Hematopoietic multipotent progenitor cell treated with erythropoietin and hydrocortisone succinate and interleukin-3 and kit ligand, for 4 days (in vitro differentiated cells): ENCODE data around the gene RAPGEF1.
"Not testable (repeated sequence)": the region's sequence is repeated elsewhere in the genome, so short reads cannot be mapped to it uniquely, and the experiment has no call there.

Experiments used
- DNase-seq: peaks from one replicate; pipeline ENCODE4 v3.0.0-alpha.2; 2015

RAPGEF1 gene

GRCh38 chr9:131666029-131666428 lies 73.8 kb downstream of the RAPGEF1 start:
- DNase-seq: no peak

GRCh38 chr9:131663288-131663687 lies 76.6 kb downstream of the RAPGEF1 start:
- no peak for DNase-seq

DNA sequence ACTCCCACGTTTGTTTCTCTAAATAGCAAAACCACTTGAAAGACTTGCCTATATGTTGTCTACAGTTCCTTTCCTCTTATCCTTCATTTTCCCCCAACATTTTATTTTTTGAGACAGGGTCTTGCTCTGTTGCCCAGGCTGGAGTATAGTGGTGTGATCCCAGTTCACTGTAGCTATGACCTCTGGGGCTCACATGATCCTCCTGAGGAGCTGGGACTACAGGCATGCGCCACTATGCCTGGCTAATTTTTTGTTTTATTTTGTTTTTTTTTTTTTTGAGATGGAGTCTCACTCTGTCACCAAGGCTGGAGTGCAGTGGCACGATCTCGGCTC lies 77.6 kb downstream of the RAPGEF1 start:
- DNase-seq: not testable (repeated sequence)

- DNase-seq: peak; percentile 33
These were observed 78.1 kb downstream of the RAPGEF1 start for GRCh38 chr9:131661568-131662288.

DNA sequence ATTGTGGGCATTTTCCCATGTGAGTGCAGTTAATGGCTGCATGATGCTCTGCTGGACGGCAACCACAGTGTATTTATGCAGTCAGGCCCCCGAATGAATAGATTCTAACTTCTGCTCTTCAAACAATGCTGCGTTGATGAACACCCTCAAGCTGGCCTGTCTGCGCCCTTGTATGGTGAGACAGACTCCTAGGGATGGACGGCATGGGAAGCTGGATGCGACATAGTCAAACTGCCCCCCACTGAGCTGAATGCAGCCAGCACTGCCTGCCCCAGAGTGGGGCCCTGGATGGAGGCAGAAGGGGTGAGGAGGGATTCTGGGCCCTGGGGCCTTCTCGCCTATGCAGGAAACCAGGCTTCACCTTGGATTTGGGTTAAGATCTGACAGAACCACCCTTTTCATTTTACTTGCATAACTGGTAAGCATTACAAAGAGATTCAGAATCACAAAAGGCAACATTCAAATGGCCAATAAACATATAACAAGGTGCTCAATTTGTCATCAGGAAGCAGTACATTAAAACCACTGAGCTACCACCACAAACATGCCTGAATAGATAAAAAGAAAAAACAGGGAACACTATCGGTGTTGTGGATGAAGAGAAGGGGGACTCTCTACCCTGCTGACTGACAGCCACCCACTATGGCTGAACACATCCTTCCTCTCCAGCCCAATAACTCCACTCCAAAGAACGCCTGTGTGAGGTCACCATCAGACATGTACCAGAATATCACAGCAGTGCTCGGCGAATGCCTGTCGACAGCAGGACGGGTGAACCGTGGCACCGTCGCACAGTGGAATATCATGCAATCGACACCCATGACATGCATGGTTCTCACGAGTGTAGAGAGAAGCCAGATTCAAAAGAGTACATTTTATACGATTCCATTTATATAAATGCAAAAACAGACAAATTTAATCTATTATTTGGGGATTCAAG lies 79.1 kb downstream of the RAPGEF1 start:
- DNase-seq: no peak

- no peak for DNase-seq
These were observed 81.3 kb downstream of the RAPGEF1 start for GRCh38 chr9:131658377-131659129.

GRCh38 chr9:131657940-131658339 lies 81.9 kb downstream of the RAPGEF1 start:
- no peak for DNase-seq

GRCh38 chr9:131657456-131657855 lies 82.4 kb downstream of the RAPGEF1 start:
- DNase-seq: no peak

- no peak for DNase-seq
These were observed 82.9 kb downstream of the RAPGEF1 start for GRCh38 chr9:131657037-131657377.

- DNase-seq: peak; percentile 98
These were observed 83.4 kb downstream of the RAPGEF1 start for GRCh38 chr9:131656356-131657036.

GRCh38 chr9:131654369-131654768 lies 85.5 kb downstream of the RAPGEF1 start:
- DNase-seq: not testable (repeated sequence)

GRCh38 chr9:131651599-131651998 lies 88.3 kb downstream of the RAPGEF1 start:
- DNase-seq: peak; percentile 39

GRCh38 chr9:131651160-131651559 lies 88.7 kb downstream of the RAPGEF1 start:
- no peak for DNase-seq

DNA sequence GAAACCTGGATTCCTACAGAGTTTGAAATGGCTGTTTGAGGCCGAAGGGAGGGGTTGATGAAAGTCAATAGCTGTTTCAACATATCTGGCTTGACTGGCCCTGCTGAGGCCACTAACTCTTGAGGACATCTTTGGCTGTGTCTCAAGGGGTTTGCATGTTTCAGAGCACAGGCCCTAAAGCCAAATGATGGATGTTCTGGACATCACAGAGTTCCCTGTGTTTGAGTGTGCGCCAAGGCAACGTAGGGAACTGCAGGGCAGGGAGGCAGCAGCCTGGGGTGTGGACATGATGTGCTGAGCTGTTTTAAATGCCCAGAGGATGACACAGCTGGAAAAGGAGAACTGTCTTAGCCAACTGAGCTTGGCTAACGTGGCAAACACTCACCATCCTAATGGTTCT lies 89.6 kb downstream of the RAPGEF1 start:
- DNase-seq: no peak

- no peak for DNase-seq
These were observed 90.2 kb downstream of the RAPGEF1 start for GRCh38 chr9:131649646-131650045.

- no peak for DNase-seq
These were observed 94.6 kb downstream of the RAPGEF1 start for GRCh38 chr9:131645078-131645776.

DNA sequence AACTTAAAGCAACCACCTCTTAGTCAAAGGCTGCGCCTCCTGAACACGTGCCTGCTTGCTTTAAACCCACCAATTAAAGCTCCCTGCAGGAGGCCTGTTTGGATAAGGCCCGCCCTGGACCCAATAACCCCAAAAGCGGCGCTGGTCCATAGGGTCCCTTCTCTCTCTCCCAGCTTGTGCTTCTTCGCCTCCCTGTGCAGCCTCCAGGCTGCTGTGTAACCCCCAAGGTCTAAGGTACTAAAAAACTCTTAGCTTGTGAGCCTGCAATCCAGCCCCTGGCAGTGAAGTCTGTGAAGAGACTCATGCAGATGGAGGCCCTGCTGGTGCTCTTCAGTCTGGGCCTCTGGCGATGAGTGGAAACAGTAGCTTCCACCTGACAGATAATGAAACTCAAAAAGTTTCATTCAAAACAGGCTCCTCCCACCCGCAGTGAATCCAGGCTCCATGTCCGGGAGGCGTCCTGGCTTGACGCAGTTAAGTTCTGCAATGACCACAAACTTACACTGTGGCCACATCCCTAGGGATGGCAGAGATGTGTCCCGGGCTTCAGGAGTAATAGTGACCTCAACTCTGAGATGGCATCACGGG lies 97.3 kb downstream of the RAPGEF1 start:
- no peak for DNase-seq

DNA sequence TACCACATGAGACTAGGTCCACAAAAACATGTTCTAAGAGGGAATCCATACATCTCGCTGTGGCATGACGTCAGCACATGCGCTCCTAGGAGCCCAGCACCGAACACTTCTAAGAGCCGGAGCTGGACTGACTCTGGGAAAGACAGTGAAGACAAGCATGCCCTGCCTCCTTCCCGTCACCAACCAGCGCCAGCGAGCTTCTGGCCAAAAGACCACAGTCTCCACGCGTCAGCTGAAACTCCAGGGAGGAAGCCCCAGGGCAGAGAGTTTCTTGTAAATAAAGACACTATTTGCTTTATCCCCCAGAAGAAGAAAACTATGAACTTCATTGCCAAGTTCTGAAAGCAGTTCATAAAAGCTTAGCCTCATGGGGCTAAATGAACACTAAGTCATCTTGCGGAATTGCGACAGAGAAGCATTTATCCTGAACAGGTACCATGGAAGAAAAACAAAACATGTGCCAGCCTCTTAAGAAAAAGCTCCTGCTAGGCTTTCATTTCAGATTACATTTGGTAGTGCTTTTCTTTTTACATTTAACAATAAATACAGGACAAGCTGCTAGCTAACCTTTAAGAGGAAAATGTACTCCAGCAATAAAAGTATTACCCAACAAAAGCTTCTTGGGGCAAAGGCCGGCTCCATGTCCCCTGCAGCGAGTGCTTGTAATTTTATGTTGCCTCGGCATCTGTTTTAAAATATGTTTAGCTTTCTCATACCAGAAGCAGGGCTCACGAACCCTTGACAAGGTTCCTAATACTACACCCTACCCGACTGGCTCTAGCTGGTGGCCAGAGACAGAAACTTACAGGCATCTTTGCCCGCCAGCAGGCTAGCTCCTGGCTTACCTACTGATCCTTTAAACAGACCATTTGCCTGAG lies 98.0 kb downstream of the RAPGEF1 start:
- no peak for DNase-seq

- no peak for DNase-seq
These were observed 99.3 kb downstream of the RAPGEF1 start for GRCh38 chr9:131640438-131641137.

- DNase-seq: no peak
These were observed 100.0 kb downstream of the RAPGEF1 start for GRCh38 chr9:131639769-131640437.
